Renal pelvis (tissue), 4 donors: Measurements from ENCODE around the gene KLHDC3. TPM values are rescaled to one million over a fixed set of nuclear protein-coding genes. Genes with fewer than 3 reads are reported as not detected.
A peak's percentile ranks its signal among the peaks of the same experiment; 100 is the strongest.
"Not testable (repeated sequence)": the region's sequence is repeated elsewhere in the genome, so short reads cannot be mapped to it uniquely, and the experiment has no call there.

Experiments used
- DNase-seq: peaks from one replicate; pipeline ENCODE4 v3.0.0-alpha.2; 2013
- polyA plus RNA-seq, 3 donors: library from polyadenylated mRNA; unstranded; fragments of 120-200 nt; gene quantifications; one replicate each; pipeline ENCODE4 v1.2.1, GENCODE V29; 2013; ENCODE audit not compliant: insufficient read length in 3 of 3

Gene KLHDC3
- polyA plus RNA-seq, 3 donors = 95.6 to 106 (median 106) TPM

GRCh38 chr6:43020052-43020705 is 6.1 kb downstream of the KLHDC3 start:
- DNase-seq = no peak

- DNase-seq = peak; percentile 49
These were observed 6.8 kb downstream of the KLHDC3 start for GRCh38 chr6:43020847-43021246.

- peak; percentile 76 for DNase-seq
These were observed 7.4 kb downstream of the KLHDC3 start, which contains the start of gene RRP36 for GRCh38 chr6:43021270-43022047. TSS of gene RRP36 (plus strand) at chr6:43021623. CDS start at chr6:43021655, 32 bp downstream.

GRCh38 chr6:43024436-43024835 is 10.4 kb downstream of the KLHDC3 start:
- no peak for DNase-seq

GRCh38 chr6:43026365-43026764 is 12.3 kb downstream of the KLHDC3 start:
- DNase-seq = no peak

GRCh38 chr6:43029120-43029519 is 15.1 kb downstream of the KLHDC3 start:
- DNase-seq = no peak

GRCh38 chr6:43032326-43032725 is 18.3 kb downstream of the KLHDC3 start:
- no peak for DNase-seq

GRCh38 chr6:43033496-43034189 is 19.6 kb downstream of the KLHDC3 start:
- no peak for DNase-seq

- DNase-seq = no peak
These were observed 20.1 kb downstream of the KLHDC3 start for GRCh38 chr6:43034190-43034525.

- DNase-seq = no peak
These were observed 21.6 kb downstream of the KLHDC3 start for GRCh38 chr6:43035495-43036194.

- no peak for DNase-seq
These were observed 22.7 kb downstream of the KLHDC3 start for GRCh38 chr6:43036712-43037111.

- DNase-seq = no peak
These were observed 23.1 kb downstream of the KLHDC3 start for GRCh38 chr6:43037197-43037596.

GRCh38 chr6:43037706-43038105 is 23.7 kb downstream of the KLHDC3 start:
- no peak for DNase-seq

- DNase-seq = no peak
These were observed 24.7 kb downstream of the KLHDC3 start for GRCh38 chr6:43038727-43039126.

- no peak for DNase-seq
These were observed 26.7 kb downstream of the KLHDC3 start for GRCh38 chr6:43040542-43041257.

- DNase-seq = not testable (repeated sequence)
These were observed 27.4 kb downstream of the KLHDC3 start for GRCh38 chr6:43041475-43041874.

- DNase-seq = no peak
These were observed 29.3 kb downstream of the KLHDC3 start for GRCh38 chr6:43043310-43043709.

GRCh38 chr6:43045371-43045930 is 31.4 kb downstream of the KLHDC3 start:
- DNase-seq = no peak

- no peak for DNase-seq
These were observed 33.9 kb downstream of the KLHDC3 start for GRCh38 chr6:43047998-43048397.

GRCh38 chr6:43050981-43051380 is 36.9 kb downstream of the KLHDC3 start:
- no peak for DNase-seq

- no peak for DNase-seq
These were observed 38.3 kb downstream of the KLHDC3 start for GRCh38 chr6:43052225-43052841.
